Suppressor macrophage treated with lipopolysaccharide for 1 hour (primary cell): Measurements from ENCODE around the gene STEAP3.

Experiments
- DNase-seq, 3 donors: peaks; one replicate each; pipeline ENCODE4 v3.0.0-alpha.2; 2020 to 2022

The STEAP3 gene

DNA sequence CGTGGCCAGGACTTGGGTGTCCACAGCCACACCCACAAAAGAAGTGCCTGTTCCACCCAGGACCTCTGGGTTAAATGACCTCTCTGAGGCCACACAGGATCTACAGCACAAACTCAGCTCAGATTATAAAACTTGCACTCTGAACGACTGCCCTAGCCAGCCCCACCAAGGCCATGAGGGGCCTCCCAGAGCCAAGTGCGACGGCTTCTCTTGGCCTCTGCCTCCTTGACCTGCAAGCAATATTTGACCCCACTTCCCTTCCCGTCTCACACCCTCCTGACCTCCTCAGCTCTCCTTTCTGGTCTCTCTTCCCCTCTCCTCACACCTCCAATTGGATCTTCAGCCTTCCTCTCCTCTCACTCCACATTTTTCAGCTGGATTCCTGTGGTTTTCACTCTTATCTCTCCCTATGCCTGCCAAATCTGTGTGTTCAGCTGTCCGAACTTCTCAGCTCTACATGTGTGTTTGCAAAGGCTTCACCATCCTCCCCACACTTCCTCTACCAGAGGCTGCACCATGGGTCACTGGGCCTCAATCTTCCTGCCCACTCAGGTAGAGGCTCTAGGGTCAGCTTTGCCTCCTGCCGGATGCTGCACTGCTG, 25.3 kb upstream of the STEAP3 start:
- DNase-seq, result no peak

DNA sequence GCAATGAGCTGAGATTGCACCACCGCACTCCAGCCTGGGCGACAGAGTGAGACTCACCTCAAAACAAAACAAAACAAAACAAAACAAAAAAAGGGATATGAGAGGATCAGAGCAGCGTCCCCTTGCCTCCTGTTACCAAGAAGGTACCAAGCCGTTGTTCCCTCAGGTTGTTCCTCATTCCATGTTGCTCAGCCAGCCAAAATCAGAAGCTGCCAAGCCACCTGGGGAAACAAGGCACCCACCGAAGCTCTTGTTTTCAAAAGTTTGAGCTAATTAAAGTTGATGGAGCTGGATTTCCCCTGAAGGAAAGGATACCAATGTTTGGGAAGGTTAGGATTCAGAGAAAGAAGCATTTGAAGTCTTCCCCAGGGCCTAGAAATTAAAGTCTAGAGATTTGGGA, 21.8 kb upstream of the STEAP3 start:
- DNase-seq, result no peak

DNA sequence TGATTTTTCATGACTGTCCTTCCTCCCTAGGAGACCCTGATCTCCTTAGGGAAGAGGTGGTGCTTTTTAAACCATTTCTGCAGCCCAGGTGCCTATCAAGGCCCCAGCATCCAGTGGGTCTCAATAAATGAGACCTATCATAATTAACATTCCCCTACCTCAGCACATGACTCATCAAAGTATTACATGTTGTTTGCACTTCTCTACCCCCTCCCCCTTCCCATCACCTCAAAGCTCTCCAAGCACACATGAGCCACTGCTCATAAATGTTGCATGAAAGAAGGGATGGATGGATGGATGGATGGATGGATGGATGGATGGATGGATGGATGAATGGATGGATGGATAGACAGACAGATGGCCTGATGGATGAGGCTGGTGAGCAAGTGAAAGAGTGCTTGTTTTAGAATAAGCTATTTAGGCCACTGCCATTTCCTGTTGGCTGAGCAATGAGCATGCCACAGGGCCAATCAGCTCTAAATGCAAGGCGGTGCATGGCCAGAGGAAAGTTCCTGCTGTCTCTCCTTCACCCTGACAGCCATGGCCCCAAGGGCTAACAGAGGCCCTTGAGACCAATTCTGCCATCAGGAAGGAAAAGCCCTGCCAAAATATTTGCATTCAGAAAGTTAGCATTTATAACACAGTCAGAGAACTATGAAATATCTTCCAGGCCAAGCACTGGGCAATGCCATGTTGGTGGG, 20.9 kb upstream of the STEAP3 start:
- DNase-seq, result no peak

DNA sequence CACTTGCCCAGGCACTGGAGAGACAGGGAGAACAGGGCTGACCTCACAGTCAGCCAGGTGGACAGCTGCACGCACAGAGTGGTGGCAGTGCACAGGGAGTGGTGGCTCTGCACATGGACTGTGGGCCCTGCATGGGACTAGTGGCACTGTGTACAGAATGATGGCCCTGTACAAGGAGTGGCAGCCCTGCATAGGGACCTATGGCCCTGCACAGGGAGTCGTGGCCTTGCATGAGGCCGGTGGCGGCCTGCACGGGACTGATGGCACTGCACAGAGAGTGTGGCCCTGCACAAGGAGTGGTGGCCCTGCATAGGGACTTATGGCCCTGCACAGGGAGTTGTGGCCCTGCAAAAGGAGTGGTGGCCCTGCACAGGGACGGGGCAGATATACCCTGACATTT, 19.1 kb upstream of the STEAP3 start:
- DNase-seq, result no peak

DNA sequence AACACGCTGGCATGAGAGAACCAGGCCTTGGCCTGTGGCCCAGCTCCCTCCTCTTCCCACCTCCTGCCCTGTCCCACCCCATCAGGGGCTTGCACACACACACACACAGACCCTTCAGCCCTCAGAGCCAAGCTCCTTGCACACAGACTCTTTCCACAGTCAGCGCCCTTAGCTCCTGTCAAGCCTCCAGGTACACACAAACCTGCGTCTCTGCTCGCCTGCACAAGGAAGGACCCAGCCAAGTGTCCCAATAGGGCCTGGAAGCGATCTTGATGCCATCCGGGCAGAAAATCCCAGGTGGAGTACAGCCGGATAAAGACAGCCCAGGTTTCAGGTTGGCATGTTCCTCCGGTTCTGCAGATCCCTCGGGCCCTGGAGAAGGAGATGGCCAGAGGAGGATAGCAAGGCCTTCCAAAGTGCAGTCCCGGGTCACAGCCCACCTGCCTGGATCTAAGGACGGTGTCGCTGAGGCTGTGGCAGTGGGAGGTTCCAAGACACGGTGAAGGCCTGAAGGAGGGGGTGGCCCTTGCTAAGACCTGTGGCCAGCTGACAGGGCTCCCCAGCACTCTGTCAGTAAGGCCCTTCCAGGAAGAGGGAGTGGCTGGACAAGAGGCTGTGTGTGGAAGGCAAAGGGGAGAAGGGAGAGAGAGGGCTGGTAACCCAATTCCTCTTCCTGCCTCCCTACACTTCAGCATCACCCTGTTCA, 18.5 kb upstream of the STEAP3 start:
- no peak for DNase-seq

DNA sequence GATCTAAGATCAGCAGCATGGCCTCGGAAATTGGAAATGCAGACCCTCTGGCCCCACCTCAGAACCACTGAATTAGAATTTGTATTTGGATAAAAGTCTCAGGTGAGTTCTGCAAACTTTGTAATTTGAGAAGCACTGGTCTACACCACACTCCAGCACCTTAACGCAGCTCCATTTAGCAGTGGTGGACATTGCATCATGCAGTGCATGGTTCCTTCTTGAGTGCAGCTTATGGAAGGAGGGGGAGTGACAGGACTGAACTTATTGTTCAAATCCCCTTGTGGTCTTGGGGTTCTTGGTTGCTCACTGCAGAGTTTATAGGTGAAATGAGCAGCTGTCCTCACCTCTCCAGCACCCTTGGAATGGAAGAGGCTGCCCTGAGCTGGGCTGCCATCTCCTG, 17.4 kb upstream of the STEAP3 start:
- no peak for DNase-seq

DNA sequence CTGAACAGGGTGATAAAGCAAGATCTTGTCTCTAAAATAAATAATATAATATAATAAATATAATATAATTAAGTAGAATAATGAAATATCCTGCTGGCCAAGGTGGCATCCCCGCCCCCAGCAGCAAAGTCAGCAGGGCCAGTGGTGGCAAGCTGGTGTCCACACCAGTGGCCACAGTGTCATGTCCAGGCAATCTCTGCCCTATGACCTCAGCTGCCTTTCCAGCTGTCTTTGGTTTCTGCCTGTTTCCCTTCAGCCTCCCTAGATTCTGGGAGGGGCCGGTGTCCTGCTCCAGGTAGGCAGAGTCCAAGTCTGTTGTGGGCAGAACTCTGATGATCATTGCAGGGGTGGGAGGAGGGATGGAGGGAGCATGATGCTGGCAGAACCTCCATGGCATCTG, 16.2 kb upstream of the STEAP3 start:
- DNase-seq, result no peak

DNA sequence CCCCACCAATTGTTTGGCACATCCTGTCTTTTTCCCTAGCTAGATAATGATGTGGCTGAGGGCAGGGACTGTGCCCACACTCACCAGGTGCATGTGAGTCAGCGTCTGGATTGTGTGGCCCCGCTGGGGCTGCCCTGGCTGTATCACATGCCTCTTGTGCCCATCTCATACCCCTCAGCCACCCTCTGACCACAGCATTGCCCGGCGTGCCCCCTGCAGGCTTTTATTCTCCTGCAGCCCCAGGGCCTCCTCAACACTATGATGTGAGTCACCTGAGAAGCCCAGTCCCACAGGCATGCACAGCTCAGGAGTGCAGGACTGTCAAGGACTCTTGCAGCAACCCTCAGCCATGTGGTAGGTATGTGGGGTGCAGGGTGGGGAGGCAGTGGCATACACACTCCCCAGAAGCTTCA, 14.8 kb upstream of the STEAP3 start:
- DNase-seq, result no peak

DNA sequence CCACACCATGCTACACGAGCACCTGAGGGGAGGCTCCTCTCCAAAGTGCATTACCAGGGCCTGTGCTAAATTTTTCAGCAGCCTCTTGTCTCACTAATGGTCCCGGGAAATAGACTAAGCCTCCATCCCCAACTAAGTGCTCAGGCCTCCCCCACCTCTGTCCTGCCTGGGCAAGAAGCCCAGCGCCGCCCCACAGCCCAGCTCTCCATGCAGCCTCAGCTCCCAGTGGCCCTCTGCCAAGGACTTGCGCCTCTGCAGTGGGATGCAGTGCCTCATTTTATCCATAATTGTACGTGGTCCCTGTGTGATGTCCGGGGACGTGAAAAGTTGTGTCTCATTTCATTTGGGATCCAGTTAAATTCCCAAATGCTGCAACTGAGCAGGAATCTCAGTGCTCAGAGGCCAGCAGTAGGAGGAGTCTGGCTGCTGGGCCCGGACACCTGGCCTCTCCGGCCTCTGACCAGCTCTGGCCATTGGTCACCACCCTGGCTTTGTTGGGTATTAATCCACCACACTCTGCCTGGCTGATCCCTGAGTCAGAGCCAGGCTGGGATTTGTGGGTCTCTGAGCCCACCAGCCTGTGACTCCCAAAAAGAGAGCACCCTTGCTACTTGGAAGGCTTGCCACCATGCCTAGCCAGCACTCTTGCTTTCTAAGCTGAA, 11.4 kb upstream of the STEAP3 start:
- DNase-seq, result no peak

DNA sequence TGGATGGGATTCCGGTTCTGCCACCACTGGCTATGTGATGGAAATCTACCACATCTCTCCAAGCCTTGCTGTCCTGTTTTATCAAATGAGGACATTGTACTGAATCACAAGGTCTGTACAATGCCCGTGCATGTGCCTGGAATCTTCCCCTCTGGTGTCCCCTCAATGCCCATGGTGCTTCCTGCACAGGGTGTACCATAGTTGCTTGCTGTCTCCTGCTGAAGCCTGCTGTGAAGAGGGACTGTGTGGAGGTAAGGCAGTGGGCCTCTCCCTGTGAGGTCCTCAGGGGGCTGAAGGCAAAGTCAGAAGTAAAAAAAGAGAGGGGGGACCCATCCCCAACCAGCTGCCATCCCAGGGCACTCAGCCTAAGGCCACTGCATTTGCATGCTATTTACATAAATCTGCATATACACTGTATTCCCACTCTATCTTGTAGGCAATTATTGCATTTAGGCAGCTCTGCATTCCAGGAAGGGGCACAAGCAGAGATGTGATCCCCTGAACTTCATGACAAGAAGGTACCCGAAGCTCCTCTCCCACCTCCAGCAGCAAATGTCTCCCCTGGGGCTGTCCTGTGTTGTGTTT, 9.1 kb upstream of the STEAP3 start:
- DNase-seq, result no peak

DNA sequence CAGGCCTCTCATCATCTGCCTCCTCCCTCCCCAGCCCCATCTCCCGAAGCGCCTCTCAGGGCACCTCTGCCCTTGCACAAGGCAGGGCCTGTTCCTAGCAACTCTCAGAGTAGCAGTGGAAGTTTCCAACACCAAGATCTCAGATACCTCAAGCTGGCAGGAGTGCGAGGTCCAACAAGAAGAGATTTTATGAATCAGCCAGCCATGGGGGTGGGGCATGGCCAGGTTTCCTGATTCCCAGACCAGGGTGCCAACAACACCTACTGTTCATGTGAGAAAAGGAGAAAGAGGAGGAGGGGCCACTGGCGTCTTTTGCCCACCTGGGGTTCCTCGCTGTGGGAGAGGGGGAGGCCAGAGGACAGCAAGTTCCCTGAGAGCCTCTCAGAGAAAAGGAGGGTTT, 6.6 kb upstream of the STEAP3 start:
- DNase-seq, result no peak

DNA sequence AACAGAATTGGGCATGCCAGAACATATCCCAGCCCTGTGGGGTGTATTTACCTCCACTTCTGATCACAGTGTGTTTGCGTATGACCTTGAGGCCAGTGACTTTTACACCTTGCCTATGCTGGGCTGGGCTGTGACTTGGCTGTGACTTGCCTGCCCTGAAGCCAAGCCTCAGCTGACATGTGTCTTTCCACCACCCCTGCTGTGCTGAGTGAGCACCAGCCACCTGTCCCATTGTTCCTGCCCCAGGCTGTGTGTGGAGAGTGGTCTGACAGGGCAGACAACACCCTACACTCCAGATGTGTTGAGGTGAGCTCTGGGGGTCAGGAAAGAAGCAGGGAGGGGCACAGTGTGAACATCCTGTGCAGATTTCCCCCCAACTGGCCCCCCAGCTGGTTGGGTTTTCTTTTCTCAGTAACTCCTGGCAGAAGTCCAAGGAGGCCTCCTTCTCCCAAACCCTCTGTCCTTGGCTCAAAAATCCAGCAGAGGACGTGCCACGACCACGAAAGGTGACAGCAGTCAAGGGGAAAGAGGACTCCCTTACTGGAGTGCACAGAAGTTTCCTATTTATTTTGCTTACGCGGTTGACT, 5.1 kb upstream of the STEAP3 start:
- peak; percentile 40 to 55 (median 47) for DNase-seq

DNA sequence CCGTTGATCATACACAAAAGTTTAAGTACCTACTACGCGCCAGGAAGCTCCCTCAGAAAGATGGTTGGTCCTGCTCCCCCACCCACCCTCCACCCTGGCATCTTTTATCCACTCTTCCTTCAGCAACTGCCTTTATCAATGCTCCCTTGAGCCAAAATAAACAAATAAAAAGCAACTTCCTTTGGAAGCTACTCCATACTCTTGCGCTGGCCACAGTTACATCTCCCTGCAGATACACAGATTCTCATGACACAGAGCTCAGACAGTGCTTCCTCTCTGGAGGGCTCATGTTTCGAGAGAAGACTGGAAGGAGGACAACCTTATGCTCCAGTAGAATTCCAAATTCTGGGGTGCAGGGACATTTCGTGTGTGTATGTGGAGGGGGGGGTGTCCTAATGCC, 3.8 kb upstream of the STEAP3 start:
- no peak for DNase-seq

DNA sequence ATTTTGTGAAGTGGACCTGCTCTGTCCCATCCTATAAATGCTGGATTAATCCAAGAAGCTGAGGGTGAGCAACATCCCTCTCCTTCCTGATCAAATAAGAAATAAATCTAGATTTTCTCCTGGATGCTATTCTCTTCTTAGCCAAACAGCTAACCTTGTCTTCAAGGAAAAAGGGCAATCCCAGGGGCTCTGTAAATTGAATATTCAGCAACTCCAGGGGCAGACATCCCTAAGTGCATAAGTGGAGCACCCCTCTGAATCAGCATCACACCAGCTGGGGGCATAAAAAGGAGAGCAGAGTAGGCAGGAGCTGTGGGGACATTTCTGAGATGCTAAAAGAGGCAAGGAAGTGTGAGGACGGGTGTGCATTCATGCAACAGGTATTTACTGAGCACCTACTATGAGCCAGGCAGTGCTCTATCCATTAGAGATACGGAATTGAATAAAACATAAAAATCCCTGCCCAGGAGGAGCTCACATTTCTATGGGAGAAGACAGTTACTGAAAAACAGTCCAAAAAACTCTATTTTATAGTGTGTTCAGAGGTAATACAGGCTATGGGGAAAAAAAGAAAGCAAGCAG, 2.8 kb upstream of the STEAP3 start:
- no peak for DNase-seq

DNA sequence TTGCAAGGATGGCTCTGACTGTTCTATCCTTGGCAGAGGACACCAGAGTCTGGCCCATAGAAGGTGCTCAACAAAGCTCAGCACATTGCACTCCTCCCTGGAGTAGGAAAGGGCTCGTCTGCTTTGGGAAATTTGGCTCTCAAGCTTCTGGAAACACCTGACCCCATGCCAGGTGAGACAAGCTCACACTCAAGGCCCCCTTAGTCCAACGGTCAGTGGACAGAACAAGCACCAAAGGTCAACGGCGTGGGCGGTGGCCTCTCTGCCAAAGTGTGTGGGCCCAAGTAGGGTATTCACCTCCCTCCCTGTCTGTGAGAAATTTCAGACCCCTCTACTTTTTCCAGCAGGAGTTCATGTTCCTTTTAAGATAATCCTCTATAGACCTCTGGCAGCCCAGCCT, 2.0 kb upstream of the STEAP3 start:
- DNase-seq, result no peak

DNA sequence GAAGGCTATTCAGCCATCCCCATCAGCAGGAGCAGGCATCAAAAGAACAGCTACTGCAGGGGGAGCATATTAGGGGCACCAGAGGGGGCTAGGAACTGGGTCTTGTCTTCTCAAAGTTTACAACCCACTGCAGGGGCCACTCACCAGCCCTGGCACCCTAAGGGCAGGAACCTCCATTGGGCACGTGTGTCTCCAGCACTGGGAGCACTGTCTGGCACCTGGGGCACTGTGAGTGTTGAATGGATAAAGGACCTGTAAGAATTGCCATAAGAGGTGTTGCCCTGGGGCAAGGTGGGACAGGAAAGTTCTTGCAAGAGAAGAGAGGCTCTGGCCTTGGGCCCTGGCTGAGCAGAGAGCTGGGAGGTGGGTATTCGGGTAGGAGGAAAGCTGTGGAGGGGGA, 1.4 kb upstream of the STEAP3 start:
- DNase-seq, result no peak

DNA sequence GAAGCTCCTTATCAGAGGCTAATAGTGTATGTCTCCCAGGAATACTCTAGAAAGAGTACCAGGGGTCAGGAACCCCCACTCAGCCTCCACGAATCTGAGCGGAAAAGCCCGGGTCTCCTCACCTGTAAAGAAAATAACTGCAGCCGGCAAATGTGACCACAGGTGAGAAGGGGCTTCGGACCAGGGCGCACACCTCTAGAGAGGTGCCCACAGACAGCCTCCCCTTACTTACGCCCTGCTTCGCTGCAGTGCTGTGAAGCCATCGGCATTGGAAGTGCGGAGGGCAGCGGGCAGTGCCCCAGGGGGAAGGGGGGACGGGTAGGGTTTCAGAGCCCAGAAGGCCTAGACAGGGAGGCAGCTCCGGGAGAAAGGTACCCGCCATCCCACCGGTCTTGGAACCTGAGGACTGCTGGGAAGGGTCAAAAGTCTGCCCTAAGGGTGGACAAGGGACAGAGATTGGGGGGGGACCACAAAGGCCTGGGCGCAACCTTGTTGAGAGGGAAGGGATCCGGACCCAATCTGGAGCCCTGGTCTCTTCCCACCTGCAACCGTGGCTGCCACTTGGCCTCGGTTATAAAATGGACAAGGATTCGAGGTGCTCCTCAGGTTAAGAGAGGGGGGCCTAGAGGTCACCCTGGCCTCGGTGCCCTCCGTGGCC, 642 bp upstream of the STEAP3 start:
- DNase-seq, result no peak

DNA sequence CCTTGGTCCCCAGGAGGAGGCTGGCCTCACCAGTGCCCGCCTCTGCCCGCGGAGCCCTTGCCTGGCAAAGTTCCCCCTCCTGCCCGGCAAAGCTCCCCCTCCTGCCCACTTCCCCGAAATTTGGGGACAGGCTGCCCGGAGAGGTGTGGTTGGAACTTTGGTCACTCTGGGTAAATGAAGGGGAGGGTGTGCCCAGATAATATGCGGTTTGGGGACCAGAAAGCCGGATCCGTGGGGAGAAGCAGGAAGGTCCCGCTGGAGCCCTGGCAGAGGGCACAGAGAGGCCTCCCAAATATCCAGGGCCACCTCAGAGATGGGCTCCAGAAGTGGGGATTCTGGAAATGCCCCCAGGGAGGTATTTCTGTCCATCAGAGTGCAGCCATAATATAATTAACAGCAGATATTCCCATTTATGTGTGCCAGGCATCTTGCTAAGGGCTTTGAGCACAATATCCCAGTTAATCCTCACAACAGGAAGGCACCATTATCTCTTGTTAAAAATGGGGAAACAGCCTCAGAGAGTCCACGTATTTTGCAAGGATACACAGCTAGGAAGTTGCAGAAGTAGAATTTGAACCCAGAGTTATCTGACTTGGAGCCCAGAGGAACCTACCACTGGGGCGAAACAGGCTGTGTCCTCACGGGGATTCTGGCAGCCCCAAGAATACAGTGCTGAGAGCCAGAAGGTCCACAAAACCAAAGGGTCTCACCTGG, 914 bp downstream of the STEAP3 start:
- peak; percentile 16 to 47 (median 29) for DNase-seq

DNA sequence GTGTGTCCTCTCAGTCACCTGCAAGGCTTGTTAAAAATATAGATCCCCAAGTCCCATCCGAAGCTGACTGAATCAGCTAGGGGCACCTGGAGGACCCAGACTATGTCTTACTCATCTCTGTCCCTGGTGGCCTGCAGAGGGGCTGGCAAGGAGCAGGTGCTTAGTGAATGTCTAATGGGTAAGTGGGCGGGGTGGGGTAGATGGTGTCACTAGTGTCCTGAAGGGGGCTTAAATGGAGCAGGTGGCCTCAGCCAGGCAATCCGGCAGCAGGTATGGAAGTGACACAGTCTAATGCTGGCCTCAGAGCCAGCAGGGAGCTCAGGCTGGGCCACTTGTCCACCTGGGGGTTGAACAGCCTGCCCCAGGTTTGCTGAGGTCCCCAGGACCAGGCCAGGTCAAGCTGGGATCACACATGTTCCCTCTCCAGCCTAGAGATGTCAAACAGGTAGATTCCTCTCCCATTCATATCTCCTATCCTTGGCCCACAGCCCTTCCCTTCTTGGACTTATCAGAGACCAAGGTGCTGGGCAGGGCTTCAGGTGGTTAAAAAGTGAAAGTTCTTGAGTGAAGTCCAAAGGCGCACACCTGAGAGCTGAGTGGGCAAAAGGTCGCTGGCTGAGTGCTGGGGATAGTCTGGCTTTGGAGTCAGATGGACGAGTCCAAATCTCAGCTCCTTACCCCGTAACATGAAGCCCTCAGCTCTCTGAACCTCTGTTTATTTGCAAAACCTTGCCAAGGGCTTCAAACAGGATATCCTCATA, 1.7 kb downstream of the STEAP3 start:
- peak in 1 of 3 donors; percentile 6 for DNase-seq

DNA sequence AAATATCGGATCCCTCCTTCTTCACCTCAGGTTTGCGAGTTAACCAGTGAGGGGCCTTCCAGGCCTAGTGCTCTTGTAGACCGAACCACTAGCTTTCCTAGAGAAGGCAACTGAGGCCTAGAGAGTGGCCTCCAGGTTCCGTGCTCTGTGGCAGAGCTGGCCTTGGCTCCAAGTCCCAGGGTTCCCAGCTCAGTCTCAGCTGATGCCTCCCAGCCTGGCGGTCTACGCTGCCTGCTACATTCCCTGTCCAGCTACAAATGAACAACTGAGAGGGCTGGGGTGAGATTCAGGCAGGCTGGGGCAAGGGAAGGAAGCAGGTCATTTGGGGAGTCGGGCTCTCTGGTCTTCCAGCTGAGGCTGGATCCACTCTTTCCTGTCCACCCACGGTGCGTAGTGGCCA, 2.3 kb downstream of the STEAP3 start:
- no peak for DNase-seq

DNA sequence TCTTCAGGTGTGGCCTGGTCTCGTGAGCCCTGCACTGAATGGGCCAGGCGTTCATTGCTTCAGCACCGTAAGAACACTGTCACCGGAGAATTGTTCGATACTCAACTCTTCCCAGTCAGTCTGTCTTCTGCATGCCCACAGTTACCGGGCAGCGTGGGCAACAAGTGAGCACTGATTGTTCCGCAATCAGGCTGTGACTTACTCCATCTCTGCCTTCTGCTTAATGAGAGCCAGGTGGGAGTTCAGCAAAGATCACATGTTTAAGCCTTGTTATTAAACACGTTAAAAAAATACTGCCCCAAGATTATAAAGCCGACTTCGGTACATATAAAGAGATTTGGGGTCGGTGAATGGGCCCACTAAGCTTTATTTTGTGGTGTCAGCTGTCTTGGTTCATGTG, 3.7 kb downstream of the STEAP3 start:
- no peak for DNase-seq
